HG02763 (cell line): ENCODE data around the gene RASA4B.
"Not testable (repeated sequence)": the region's sequence is repeated elsewhere in the genome, so short reads cannot be mapped to it uniquely, and the experiment has no call there.

ENCODE experiments used
- ATAC-seq: cut with Tn5 transposase; IDR thresholded peaks from one replicate; pipeline ENCODE4 v1.9.1; 2021; ENCODE audit warnings: mild to moderate bottlenecking, moderate library complexity; ENCODE audit not compliant: unreplicated experiment

The RASA4B gene

DNA sequence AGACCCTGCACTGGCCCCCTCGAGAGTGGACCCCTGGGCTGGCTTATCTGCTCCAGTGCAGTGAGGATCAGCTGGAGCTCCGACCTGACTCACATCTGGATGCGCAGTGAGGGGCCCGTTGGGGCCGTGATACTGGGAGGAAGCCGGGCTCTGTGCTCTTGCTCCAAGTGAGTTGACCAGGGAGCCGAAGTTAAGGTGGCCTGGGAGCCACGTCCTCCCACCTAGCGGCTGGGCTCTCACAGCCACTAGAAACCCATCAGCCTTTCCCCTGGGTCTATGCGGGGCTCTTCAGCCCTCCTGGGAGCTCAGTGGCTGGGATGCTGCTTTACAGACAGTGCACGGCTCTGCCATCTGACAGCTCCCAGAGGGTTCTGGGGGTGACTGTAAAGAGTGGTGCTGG lies 62.0 kb downstream of the RASA4B start:
- no peak for ATAC-seq

DNA sequence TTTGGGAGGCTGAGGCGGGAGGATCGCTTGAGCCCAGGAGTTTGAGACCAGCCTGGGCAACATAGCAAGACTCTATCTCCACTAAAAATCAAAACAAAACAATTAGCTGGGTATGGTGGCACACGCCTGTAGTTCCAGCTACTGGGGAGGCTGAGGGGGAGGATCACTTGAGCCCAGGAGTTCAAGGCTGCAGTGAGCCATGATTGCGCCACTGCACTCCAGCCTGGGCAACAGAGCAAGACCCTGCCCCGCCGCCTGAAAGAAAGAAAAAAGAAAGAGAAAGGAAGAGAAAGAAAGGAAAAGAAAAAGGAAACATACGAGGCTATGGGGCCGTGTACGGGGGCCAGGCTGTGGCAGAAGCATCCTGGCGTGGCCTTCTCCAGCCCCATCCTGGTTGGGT lies 62.6 kb downstream of the RASA4B start:
- ATAC-seq: not testable (repeated sequence)

DNA sequence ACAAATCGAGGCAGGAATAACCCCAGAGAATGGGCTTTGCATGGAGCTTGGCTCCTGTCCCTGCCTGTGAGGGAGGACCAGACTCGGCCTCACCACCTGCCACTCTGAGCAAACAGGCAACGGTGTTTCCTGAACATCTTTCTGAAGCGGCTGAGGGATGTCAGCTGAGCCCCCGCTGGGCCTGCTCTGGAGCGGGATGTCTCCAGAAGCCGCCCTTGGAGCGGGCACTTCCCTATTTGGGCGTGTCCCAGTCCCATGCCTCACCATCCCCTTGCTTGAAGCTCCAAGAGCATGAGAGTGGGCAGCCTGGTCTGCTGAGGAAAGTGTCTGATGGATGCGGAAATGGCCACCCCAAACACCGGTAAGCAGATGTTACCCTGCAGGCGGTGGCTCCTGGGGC lies 63.1 kb downstream of the RASA4B start:
- no peak for ATAC-seq

DNA sequence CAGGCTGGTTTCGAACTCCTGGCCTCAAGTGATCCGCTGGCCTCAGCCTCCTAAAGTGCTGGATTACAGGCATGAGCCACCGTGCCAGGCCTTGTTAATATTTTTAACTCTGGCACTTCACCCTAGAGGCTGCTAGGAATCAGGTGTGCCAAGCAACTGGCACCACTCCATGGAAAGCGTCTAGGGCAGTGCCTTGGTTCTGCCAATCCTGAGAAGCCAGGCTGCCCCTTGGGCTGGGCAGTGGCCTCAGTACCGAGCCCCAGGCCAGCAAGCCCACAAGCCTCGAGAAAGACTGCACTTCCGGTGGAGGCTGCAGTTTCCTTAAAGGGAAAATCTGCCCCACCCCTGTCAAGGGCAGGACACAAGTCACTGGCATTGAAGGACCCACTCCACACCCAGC lies 64.3 kb downstream of the RASA4B start:
- no peak for ATAC-seq

- no peak for ATAC-seq
Observed at GRCh38 chr7:102452451-102452850, 65.1 kb downstream of the RASA4B start.

DNA sequence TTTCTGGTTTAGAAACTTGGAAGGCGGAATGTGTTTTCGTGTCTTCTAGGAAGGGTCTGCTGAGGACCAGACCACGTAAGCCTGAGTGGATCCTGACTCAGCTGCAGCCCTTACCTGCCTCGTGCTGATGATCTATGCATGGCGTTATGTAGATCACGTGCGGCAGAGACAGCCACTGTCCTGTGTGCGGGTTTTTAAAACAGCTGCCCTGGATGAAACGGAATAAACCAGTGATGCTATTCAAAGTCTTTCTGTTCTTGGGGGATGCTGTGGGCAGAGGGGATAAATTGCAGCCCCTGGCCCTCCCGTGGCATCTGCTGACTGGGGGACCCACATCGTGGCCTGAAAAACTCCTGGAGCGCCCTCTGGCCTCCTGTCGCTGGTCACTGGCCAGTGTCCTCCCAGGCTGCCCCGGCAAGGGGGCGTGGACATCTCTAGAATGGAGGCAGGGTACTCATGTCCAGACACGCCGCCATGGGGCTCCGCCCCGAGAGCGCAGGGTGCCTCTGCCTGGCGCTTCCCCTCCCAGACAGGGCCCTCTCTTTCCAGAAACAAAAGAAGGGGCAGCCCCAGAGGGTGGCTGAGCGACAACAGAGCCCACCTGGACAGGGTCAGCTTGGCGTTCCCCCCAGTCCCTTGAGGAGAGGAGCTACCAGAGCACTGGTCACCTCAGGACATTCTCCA lies 66.1 kb downstream of the RASA4B start:
- ATAC-seq: no peak

GRCh38 chr7:102450242-102450641 lies 67.3 kb downstream of the RASA4B start:
- no peak for ATAC-seq

DNA sequence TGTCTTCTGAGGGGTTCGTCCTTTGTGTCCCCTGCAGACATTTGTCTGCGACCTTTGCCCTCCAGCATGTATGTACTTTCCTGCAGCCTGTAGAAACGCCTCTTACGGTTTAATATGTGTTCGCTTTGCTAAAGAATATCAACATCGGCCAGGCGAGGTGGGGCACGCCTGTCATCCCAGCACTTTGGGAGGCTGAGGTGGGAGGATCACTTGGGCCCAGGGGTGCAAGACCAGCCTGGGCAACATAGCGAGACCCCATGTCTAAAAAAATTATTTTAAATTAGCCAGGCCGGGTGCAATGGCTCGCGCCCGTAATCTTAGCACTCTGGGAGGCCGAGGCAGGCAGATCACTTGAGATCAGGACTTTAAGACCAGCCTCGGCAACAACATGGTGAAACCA lies 68.4 kb downstream of the RASA4B start:
- ATAC-seq: no peak

GRCh38 chr7:102447311-102447710 lies 70.3 kb downstream of the RASA4B start:
- ATAC-seq: no peak

DNA sequence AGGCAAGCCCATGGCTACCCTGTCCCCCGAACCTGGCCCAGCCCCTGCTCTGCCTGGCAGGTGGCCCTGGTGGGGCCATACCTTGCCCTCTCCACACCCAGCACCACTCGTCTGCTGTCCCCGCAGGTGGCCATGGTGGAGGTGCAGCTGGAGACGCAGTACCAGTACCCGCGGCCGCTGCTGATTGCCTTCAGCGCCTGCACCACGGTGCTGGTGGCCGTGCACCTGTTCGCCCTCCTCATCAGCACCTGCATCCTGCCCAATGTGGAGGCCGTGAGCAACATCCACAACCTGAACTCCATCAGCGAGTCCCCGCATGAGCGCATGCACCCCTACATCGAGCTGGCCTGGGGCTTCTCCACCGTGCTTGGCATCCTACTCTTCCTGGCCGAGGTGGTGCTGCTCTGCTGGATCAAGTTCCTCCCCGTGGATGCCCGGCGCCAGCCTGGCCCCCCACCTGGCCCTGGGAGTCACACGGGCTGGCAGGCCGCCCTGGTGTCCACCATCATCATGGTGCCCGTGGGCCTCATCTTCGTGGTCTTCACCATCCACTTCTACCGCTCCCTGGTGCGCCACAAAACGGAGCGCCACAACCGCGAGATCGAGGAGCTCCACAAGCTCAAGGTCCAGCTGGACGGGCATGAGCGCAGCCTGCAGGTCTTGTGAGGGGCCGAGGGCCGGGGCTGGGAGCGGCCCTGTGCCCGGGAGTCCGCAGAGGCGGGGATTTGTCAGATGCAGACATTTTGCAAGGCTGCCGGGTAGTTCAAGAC lies 71.0 kb downstream of the RASA4B start:
- ATAC-seq: no peak

DNA sequence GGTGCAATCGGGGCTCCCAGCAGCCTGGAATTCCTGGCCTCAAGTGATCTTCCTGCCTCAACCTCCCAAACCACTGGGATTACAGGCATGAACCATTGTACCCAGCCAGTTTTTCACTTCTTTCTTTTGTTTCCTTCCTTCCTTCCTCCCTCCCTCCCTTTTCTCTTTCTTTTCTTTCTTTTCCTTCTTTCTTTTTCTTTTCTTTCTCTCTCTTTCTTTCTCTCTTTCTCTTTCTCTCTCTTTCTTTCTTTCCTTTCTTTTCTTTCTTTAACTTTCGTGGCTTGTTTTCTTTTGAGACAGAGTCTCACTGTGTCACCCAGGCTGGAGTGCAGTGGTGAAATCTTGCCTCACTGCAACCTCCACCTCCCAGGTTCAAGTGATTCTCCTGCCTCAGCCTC lies 71.9 kb downstream of the RASA4B start:
- no peak for ATAC-seq

- peak; percentile 39 for ATAC-seq
Observed at GRCh38 chr7:102444961-102445673, 72.5 kb downstream of the RASA4B start.

- no peak for ATAC-seq
Observed at GRCh38 chr7:102439963-102440795, 77.4 kb downstream of the RASA4B start.

- no peak for ATAC-seq
Observed at GRCh38 chr7:102436118-102436517, 81.5 kb downstream of the RASA4B start.

DNA sequence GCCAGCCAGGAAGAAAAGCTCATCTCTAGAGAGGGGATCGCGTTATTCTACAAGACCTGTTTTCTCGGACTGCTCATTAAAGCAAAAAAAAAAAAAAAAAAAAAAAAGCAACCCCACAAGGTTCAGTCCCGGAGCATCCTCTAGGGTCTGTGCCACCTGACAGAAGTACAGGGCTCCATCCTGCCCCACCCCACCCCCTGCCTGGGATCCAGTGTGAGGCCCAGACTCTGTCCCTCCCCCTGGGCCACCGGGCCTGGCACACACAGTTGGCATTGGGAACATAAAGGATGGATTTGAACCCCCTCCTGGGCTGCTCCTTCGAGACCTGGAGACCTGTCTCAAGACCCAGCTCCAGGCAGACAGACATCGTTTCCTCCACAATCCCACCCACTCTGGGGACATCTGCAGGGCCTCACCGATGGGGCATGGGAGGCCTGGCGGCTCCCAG lies 83.5 kb downstream of the RASA4B start:
- no peak for ATAC-seq

- ATAC-seq: peak; percentile 61
Observed at GRCh38 chr7:102433219-102434038, 84.1 kb downstream of the RASA4B start, which contains the start of gene ORAI2. TSS of gene ORAI2 (plus strand) at chr7:102433575. CDS start at chr7:102438957, 5,382 bp downstream.
